ENCODE results near the gene DUOXA1.

The DUOXA1 gene

GRCh38 chr15:45133561-45133920, 3.9 kb upstream of the DUOXA1 start:
- no peak for DNase-seq (ENCODE audit: low read depth in 3 of 3, low spot score in 1 of 3)

- DNase-seq (ENCODE audit: low read depth in 3 of 3, low spot score in 1 of 3) = no peak
Measured at GRCh38 chr15:45132844-45133560, 3.3 kb upstream of the DUOXA1 start.

- no peak for DNase-seq (ENCODE audit: low read depth in 3 of 3, low spot score in 1 of 3)
Measured at GRCh38 chr15:45131510-45131909, 1.8 kb upstream of the DUOXA1 start.

GRCh38 chr15:45130291-45131000, 767 bp upstream of the DUOXA1 start:
- no peak for DNase-seq (ENCODE audit: low read depth in 3 of 3, low spot score in 1 of 3)

GRCh38 chr15:45128971-45129639, 574 bp downstream of the DUOXA1 start:
- DNase-seq (ENCODE audit: low read depth in 3 of 3, low spot score in 1 of 3) = no peak

- peak in 1 of 3 donors; percentile 16 for DNase-seq (ENCODE audit: low read depth in 3 of 3, low spot score in 1 of 3)
Measured at GRCh38 chr15:45126535-45127158, 3.0 kb downstream of the DUOXA1 start.

- no peak for DNase-seq (ENCODE audit: low read depth in 3 of 3, low spot score in 1 of 3)
Measured at GRCh38 chr15:45123397-45123796, 6.3 kb downstream of the DUOXA1 start.

GRCh38 chr15:45122719-45123118, 7.0 kb downstream of the DUOXA1 start:
- no peak for DNase-seq (ENCODE audit: low read depth in 3 of 3, low spot score in 1 of 3)

- DNase-seq (ENCODE audit: low read depth in 3 of 3, low spot score in 1 of 3) = no peak
Measured at GRCh38 chr15:45121706-45122417, 7.8 kb downstream of the DUOXA1 start.

- DNase-seq (ENCODE audit: low read depth in 3 of 3, low spot score in 1 of 3) = no peak
Measured at GRCh38 chr15:45121020-45121419, 8.7 kb downstream of the DUOXA1 start.

GRCh38 chr15:45120081-45120972, 9.4 kb downstream of the DUOXA1 start:
- no peak for DNase-seq (ENCODE audit: low read depth in 3 of 3, low spot score in 1 of 3)

- no peak for DNase-seq (ENCODE audit: low read depth in 3 of 3, low spot score in 1 of 3)
Measured at GRCh38 chr15:45118996-45119395, 10.7 kb downstream of the DUOXA1 start.

- peak; percentile 51 to 73 (median 64) for DNase-seq (ENCODE audit: low read depth in 3 of 3, low spot score in 1 of 3)
Measured at GRCh38 chr15:45118131-45118588, 11.5 kb downstream of the DUOXA1 start.

GRCh38 chr15:45117308-45118130, 12.2 kb downstream of the DUOXA1 start:
- no peak for DNase-seq (ENCODE audit: low read depth in 3 of 3, low spot score in 1 of 3)

- no peak for DNase-seq (ENCODE audit: low read depth in 3 of 3, low spot score in 1 of 3)
Measured at GRCh38 chr15:45116482-45117307, 13.0 kb downstream of the DUOXA1 start.

GRCh38 chr15:45116006-45116481, 13.6 kb downstream of the DUOXA1 start:
- DNase-seq (ENCODE audit: low read depth in 3 of 3, low spot score in 1 of 3) = no peak

- DNase-seq (ENCODE audit: low read depth in 3 of 3, low spot score in 1 of 3) = no peak
Measured at GRCh38 chr15:45115312-45115820, 14.3 kb downstream of the DUOXA1 start.

GRCh38 chr15:45114751-45115085, 15.0 kb downstream of the DUOXA1 start:
- DNase-seq (ENCODE audit: low read depth in 3 of 3, low spot score in 1 of 3) = no peak
